Liver (tissue), 9 donors: ENCODE measurements around the gene DUSP23. TPM values are rescaled to one million over a fixed set of nuclear protein-coding genes. Genes with fewer than 3 reads are reported as not detected.

ENCODE experiments used
- DNase-seq: peaks from one replicate; pipeline ENCODE4 v3.0.0-alpha.2; 2017; ENCODE audit warnings: low spot score
- H3K27ac ChIP-seq, 2 donors: one replicate each; pipeline ENCODE4 v1.7.0; 2013; ENCODE audit warnings: inconsistent platforms in 2 of 2, low read length in 2 of 2, control low read depth in 1 of 2, low read depth in 1 of 2, mild to moderate bottlenecking in 1 of 2
- H3K27me3 ChIP-seq, 4 donors: one replicate each; pipeline versions ENCODE4 v1.6.1 to v1.7.0; 2013; ENCODE audit warnings: low read length in 3 of 4, inconsistent platforms in 1 of 4, mild to moderate bottlenecking in 1 of 4, moderate library complexity in 1 of 4; ENCODE audit not compliant: control insufficient read depth in 4 of 4, insufficient read depth in 4 of 4
- H3K36me3 ChIP-seq, 4 donors: one replicate each; pipeline versions ENCODE4 v1.6.1 to v1.7.0; 2013; ENCODE audit warnings: low read length in 3 of 4, mild to moderate bottlenecking in 3 of 4, low read depth in 1 of 4, moderate library complexity in 1 of 4; ENCODE audit not compliant: control insufficient read depth in 4 of 4, insufficient read depth in 3 of 4
- H3K4me1 ChIP-seq, 4 donors: one replicate each; pipeline versions ENCODE4 v1.6.1 to v1.7.0; 2013; ENCODE audit warnings: low read length in 3 of 4, mild to moderate bottlenecking in 3 of 4, moderate library complexity in 1 of 4; ENCODE audit not compliant: control insufficient read depth in 4 of 4, insufficient read depth in 4 of 4
- H3K4me3 ChIP-seq, 3 donors: one replicate each; pipeline versions ENCODE4 v1.6.1 to v1.7.0; 2013; ENCODE audit warnings: low read length in 3 of 3, control low read depth in 1 of 3, low read depth in 1 of 3, mild to moderate bottlenecking in 1 of 3
- H3K9ac ChIP-seq, 2 donors: one replicate each; pipeline ENCODE4 v1.7.0; 2013; ENCODE audit warnings: low read length in 2 of 2, mild to moderate bottlenecking in 2 of 2, moderate library complexity in 2 of 2, control low read depth in 1 of 2, low read depth in 1 of 2
- H3K9me3 ChIP-seq, 4 donors: one replicate each; pipeline versions ENCODE4 v1.6.1 to v1.7.0; 2013; ENCODE audit warnings: low read length in 3 of 4; ENCODE audit not compliant: control insufficient read depth in 4 of 4
- EGR1 ChIP-seq, 2 donors: IDR thresholded peaks; 2 replicates each; pipeline ENCODE4 v1.6.1; 2016 to 2018; ENCODE audit warnings: antibody characterized with exemption in 2 of 2, low read depth in 2 of 2
- FOXA2 ChIP-seq: IDR thresholded peaks from 2 replicates; pipeline ENCODE4 v1.6.1; 2016; ENCODE audit warnings: antibody characterized with exemption
- GABPA ChIP-seq, 2 donors: IDR thresholded peaks in 1 of 2; conservative IDR thresholded peaks in 1 of 2; 2 replicates each; pipeline ENCODE4 v1.6.1; 2016; ENCODE audit warnings: antibody characterized with exemption in 2 of 2, mild to moderate bottlenecking in 1 of 2, moderate library complexity in 1 of 2
- HNF4A ChIP-seq, 2 donors: conservative IDR thresholded peaks; 2 replicates each; pipeline ENCODE4 v1.6.1; 2016; ENCODE audit warnings: antibody characterized with exemption in 2 of 2, mild to moderate bottlenecking in 2 of 2
- HNF4G ChIP-seq: IDR thresholded peaks from 2 replicates; pipeline ENCODE4 v1.6.1; 2016; ENCODE audit warnings: antibody characterized with exemption
- JUND ChIP-seq, 2 donors: IDR thresholded peaks; 2 replicates each; pipeline ENCODE4 v1.6.1; 2016; ENCODE audit warnings: antibody characterized with exemption in 2 of 2
- NR2F2 ChIP-seq: IDR thresholded peaks from 2 replicates; pipeline ENCODE4 v1.6.1; 2016; ENCODE audit warnings: antibody characterized with exemption
- RAD21 ChIP-seq, 2 donors: IDR thresholded peaks; 2 replicates each; pipeline ENCODE4 v1.6.1; 2016; ENCODE audit warnings: antibody characterized with exemption in 2 of 2, mild to moderate bottlenecking in 2 of 2
- RXRA ChIP-seq, 2 donors: IDR thresholded peaks; 2 replicates each; pipeline ENCODE4 v1.6.1; 2017 to 2018; ENCODE audit warnings: antibody characterized with exemption in 2 of 2, mild to moderate bottlenecking in 1 of 2
- SP1 ChIP-seq: IDR thresholded peaks from 2 replicates; pipeline ENCODE4 v1.6.1; 2018; ENCODE audit warnings: antibody characterized with exemption, mild to moderate bottlenecking
- TAF1 ChIP-seq: conservative IDR thresholded peaks from 2 replicates; pipeline ENCODE4 v1.6.1; 2016; ENCODE audit warnings: antibody characterized with exemption, mild to moderate bottlenecking
- YY1 ChIP-seq: IDR thresholded peaks from 2 replicates; pipeline ENCODE4 v1.6.1; 2016; ENCODE audit warnings: antibody characterized with exemption, mild to moderate bottlenecking
- WGBS: extraction: QIAGEN DNeasy Blood & Tissue Kit; methylation state at CpG from one replicate; pipeline ENCODE4 v1.1.7; 2013; 5-methylcytosine and 5-hydroxymethylcytosine counted together
- polyA plus RNA-seq, 2 donors: library from polyadenylated mRNA; stranded (reverse) in 1 of 2; unstranded in 1 of 2; fragments of 200-250 nt in 1 of 2; fragments of >200 nt in 1 of 2; fragmentation: Nextera tagmentation in 1 of 2; extraction: Ambion mirVana in 1 of 2; gene quantifications; one replicate each; pipeline versions ENCODE4 v1.2.1 to v1.2.3, GENCODE V29; 2013 to 2015
- total RNA-seq, 2 donors: library from RNA; depleted of rRNA; stranded (reverse); fragments of >200 nt; gene quantifications; one replicate each; pipeline ENCODE4 v1.2.3, GENCODE V29; 2014
- TF ChIP-seq, protein P1 (sequence below): IDR thresholded peaks from 2 replicates; pipeline ENCODE4 v1.6.1; 2016; ENCODE audit warnings: antibody characterized with exemption
- TF ChIP-seq, protein P2 (sequence below): IDR thresholded peaks from 2 replicates; pipeline ENCODE4 v1.6.1; 2016; ENCODE audit warnings: antibody characterized with exemption
- TF ChIP-seq, protein P3 (sequence below): IDR thresholded peaks from 2 replicates; pipeline ENCODE4 v1.6.1; 2016; ENCODE audit warnings: antibody characterized with exemption
- donor health status: healthy.
- donor health status: healthy.
- donor health status: healthy.
- donor health status: healthy.
- donor health status: healthy.

DUSP23 gene
- total and polyA plus RNA-seq, 4 donors = 26.6 to 192 (median 113) TPM

DNA sequence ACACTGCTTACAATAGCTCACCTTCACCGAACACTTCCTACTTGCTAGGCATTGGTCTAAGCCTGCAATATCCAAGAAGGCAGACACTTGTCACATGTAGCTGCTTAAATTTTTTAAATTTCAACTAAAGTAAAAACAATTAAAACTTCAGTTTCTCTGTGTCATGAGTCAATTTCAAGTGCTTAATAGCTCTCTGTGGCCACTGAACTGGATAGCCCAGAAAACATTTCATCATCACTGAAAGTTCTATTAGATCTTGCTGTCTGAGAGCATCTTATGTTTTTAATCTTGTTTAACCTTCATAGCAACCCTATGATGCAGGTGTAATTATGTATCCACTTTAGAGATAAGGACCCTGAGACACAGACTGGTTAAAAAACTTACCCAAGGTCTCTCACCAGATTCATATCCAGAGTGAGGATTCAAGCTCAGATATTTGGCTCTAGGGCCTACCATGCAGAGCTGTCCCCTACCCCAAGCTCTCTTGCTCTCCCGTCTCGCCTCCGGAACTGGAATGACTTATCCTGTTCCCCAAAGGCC lies 18.8 kb downstream of the DUSP23 start:
- Histone ChIP-seq H3K4me1 (no peaks in the 10 kb centered on the region), H3K4me3 (no peak overlapping the region), H3K36me3 (no peaks in the 10 kb centered on the region), H3K27ac (no peak overlapping the region), H3K9ac (no peak overlapping the region), H3K27me3 (peaks cover 0 to 2% (median 0%) of the 10 kb centered on the region in 4 donors), H3K9me3 (no peaks in the 10 kb centered on the region)
- WGBS = 96% methylated on average over 4 of the region's 4 CpGs
- TF ChIP-seq RAD21 (IDR thresholded peaks at IDR 0.05) = no peak
- no peak for TF ChIP-seq NR2F2
- TF ChIP-seq GABPA (IDR thresholded peaks at IDR 0.05 in 1 of 2, conservative IDR thresholded peaks at IDR 0.05 in 1 of 2) = no peak
- TF ChIP-seq JUND (IDR thresholded peaks at IDR 0.05) = no peak
- TF ChIP-seq RXRA (IDR thresholded peaks at IDR 0.05) = no peak
- TF ChIP-seq HNF4A (conservative IDR thresholded peaks at IDR 0.05) = no peak
- TF ChIP-seq FOXA2 = no peak
- no peak for TF ChIP-seq HNF4G
- TF ChIP-seq, protein P1, sequence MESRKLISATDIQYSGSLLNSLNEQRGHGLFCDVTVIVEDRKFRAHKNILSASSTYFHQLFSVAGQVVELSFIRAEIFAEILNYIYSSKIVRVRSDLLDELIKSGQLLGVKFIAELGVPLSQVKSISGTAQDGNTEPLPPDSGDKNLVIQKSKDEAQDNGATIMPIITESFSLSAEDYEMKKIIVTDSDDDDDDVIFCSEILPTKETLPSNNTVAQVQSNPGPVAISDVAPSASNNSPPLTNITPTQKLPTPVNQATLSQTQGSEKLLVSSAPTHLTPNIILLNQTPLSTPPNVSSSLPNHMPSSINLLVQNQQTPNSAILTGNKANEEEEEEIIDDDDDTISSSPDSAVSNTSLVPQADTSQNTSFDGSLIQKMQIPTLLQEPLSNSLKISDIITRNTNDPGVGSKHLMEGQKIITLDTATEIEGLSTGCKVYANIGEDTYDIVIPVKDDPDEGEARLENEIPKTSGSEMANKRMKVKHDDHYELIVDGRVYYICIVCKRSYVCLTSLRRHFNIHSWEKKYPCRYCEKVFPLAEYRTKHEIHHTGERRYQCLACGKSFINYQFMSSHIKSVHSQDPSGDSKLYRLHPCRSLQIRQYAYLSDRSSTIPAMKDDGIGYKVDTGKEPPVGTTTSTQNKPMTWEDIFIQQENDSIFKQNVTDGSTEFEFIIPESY = no peak
- TF ChIP-seq, protein P2, sequence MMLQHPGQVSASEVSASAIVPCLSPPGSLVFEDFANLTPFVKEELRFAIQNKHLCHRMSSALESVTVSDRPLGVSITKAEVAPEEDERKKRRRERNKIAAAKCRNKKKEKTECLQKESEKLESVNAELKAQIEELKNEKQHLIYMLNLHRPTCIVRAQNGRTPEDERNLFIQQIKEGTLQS = no peak
- TF ChIP-seq TAF1 = no peak
- TF ChIP-seq, protein P3, sequence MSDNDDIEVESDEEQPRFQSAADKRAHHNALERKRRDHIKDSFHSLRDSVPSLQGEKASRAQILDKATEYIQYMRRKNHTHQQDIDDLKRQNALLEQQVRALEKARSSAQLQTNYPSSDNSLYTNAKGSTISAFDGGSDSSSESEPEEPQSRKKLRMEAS = no peak
- TF ChIP-seq SP1 = no peak
- TF ChIP-seq EGR1 (IDR thresholded peaks at IDR 0.05; ENCODE audit: low read depth in 2 of 2) = no peak
- DNase-seq = no peak

DNA sequence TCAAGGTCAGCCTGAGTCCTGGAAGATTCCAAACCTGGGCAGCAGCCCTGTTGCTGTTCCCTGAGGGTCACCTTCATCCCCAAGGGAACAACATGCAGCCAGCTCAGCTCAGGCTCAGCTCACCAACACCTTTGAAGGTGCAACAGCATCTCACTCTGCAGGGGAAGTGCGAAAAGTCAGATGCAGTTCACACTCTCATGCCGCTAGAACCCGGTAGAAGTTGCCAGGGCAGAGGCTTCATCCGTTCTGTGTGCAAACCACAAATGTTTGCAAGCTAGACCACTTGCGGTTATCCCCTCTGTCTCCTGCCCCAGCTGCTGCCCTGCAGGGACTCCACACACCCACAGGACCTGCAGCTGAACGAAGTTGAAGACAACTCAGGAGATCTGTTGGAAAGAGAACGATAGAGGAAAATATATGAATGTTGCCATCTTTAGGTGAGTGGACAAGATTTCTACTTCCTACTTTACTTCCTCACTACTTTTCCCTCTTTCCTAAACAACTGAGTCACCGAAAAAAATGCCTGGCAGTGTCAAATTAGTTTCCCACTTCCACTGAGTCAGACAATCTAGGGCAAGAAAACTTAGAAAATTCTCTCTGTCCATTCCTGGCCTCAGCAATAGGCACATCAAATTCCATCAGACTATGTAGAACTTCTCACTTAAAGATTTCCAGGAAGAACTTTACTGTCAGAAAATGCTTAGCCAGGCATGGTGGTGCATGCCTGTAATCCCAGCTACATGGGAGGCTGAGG lies 19.6 kb downstream of the DUSP23 start:
- DNase-seq = no peak
- 72% methylated on average over 8 of the region's 8 CpGs for WGBS
- no peak overlapping the region for H3K27ac ChIP-seq
- no peaks in the 10 kb centered on the region for H3K36me3 ChIP-seq
- H3K9ac ChIP-seq = no peak overlapping the region
- H3K4me3 ChIP-seq = no peak overlapping the region
- no peaks in the 10 kb centered on the region for H3K4me1 ChIP-seq
- TF ChIP-seq, protein P1 = no peak
- TF ChIP-seq, protein P2 = no peak
- TF ChIP-seq YY1 = no peak
- TF ChIP-seq, protein P3 = no peak
- peaks cover 0 to 2% (median 0%) of the 10 kb centered on the region in 4 donors for H3K27me3 ChIP-seq
- no peaks in the 10 kb centered on the region for H3K9me3 ChIP-seq
